H1 (cell line): ENCODE measurements around the gene GTPBP6.

Experiments used
- BRCA1 ChIP-seq: IDR thresholded peaks from 2 replicates; pipeline ENCODE4 v1.6.1; 2012; ENCODE audit warnings: low read depth, low read length, improper control_type of control experiment
- CEBPB ChIP-seq: IDR thresholded peaks from 2 replicates; pipeline ENCODE4 v1.6.1; 2012; ENCODE audit warnings: low read depth, low read length
- MAFK ChIP-seq: IDR thresholded peaks from 2 replicates; pipeline ENCODE4 v1.6.1; 2012; ENCODE audit warnings: low read depth, mild to moderate bottlenecking, improper control_type of control experiment, low read length
- NRF1 ChIP-seq: IDR thresholded peaks from 2 replicates; pipeline ENCODE4 v1.6.1; 2011; ENCODE audit warnings: mild to moderate bottlenecking, low read depth, low read length, improper control_type of control experiment
- POLR2A ChIP-seq, 2 experiments: IDR thresholded peaks; 1 replicate in 1 of 2; 2 replicates in 1 of 2; pipeline ENCODE4 v1.6.1; 2011; ENCODE audit warnings: low read depth in 2 of 2, low read length in 2 of 2, mild to moderate bottlenecking in 2 of 2; ENCODE audit errors: control extremely low read depth in 1 of 2
- RAD21 ChIP-seq, 2 experiments: IDR thresholded peaks in 1 of 2; conservative IDR thresholded peaks in 1 of 2; 2 replicates each; pipeline ENCODE4 v1.6.1; 2011; ENCODE audit warnings: low read depth in 2 of 2, low read length in 2 of 2, improper control_type of control experiment in 1 of 2, inconsistent platforms in 1 of 2, mild to moderate bottlenecking in 1 of 2, moderate library complexity in 1 of 2
- SP2 ChIP-seq: IDR thresholded peaks from 2 replicates; pipeline ENCODE4 v1.6.1; 2012; ENCODE audit warnings: mild to moderate bottlenecking, low read length, inconsistent platforms
- TF ChIP-seq, protein P1 (sequence below), 3 experiments: IDR thresholded peaks; 1 replicate in 2 of 3; 2 replicates in 1 of 3; pipeline versions ENCODE4 v1.5.1 to v1.6.1; 2011; ENCODE audit warnings: low read length in 3 of 3, mild to moderate bottlenecking in 3 of 3, inconsistent platforms in 2 of 3, low read depth in 1 of 3, moderate library complexity in 1 of 3; ENCODE audit not compliant: insufficient read depth in 1 of 3; ENCODE audit errors: control extremely low read depth in 1 of 3
- TF ChIP-seq, protein P2 (sequence below): IDR thresholded peaks from 2 replicates; pipeline ENCODE4 v1.6.1; 2012; ENCODE audit warnings: inconsistent platforms
- TF ChIP-seq, protein P3 (sequence below): IDR thresholded peaks from 2 replicates; pipeline ENCODE4 v1.6.1; 2012; ENCODE audit warnings: inconsistent platforms

GRCh38 chrX:355329-356050, 36.9 kb upstream of the GTPBP6 start:
- TF ChIP-seq BRCA1 (no peak), MAFK (no peak), POLR2A (IDR thresholded peaks at IDR 0.05; ENCODE audit: control extremely low read depth in 1 of 2, low read depth in 2 of 2, low read length in 2 of 2) (no peak), SP2 (no peak), NRF1 (no peak), RAD21 (IDR thresholded peaks at IDR 0.05 in 1 of 2, conservative IDR thresholded peaks at IDR 0.05 in 1 of 2; ENCODE audit: low read depth in 2 of 2, low read length in 2 of 2) (no peak), CEBPB (no peak)
- TF ChIP-seq, protein P1, sequence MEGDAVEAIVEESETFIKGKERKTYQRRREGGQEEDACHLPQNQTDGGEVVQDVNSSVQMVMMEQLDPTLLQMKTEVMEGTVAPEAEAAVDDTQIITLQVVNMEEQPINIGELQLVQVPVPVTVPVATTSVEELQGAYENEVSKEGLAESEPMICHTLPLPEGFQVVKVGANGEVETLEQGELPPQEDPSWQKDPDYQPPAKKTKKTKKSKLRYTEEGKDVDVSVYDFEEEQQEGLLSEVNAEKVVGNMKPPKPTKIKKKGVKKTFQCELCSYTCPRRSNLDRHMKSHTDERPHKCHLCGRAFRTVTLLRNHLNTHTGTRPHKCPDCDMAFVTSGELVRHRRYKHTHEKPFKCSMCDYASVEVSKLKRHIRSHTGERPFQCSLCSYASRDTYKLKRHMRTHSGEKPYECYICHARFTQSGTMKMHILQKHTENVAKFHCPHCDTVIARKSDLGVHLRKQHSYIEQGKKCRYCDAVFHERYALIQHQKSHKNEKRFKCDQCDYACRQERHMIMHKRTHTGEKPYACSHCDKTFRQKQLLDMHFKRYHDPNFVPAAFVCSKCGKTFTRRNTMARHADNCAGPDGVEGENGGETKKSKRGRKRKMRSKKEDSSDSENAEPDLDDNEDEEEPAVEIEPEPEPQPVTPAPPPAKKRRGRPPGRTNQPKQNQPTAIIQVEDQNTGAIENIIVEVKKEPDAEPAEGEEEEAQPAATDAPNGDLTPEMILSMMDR (IDR thresholded peaks at IDR 0.05; ENCODE audit: control extremely low read depth in 1 of 3, insufficient read depth in 1 of 3, low read depth in 1 of 3, low read length in 3 of 3) = no peak
- TF ChIP-seq, protein P2, sequence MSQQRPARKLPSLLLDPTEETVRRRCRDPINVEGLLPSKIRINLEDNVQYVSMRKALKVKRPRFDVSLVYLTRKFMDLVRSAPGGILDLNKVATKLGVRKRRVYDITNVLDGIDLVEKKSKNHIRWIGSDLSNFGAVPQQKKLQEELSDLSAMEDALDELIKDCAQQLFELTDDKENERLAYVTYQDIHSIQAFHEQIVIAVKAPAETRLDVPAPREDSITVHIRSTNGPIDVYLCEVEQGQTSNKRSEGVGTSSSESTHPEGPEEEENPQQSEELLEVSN = no peak
- TF ChIP-seq, protein P3, sequence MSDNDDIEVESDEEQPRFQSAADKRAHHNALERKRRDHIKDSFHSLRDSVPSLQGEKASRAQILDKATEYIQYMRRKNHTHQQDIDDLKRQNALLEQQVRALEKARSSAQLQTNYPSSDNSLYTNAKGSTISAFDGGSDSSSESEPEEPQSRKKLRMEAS = no peak
